MCF 10A (cell line): ENCODE measurements around the gene MAP7. TPM values are rescaled to one million over a fixed set of nuclear protein-coding genes. Genes with fewer than 3 reads are reported as not detected.
"Not testable (repeated sequence)": the region's sequence is repeated elsewhere in the genome, so short reads cannot be mapped to it uniquely, and the experiment has no call there.

Experiments
- BruUV-seq: library from RNA; stranded (reverse); fragments of 400-500 nt; replicated peaks from 2 replicates; lab custom pipeline; 2021; lab: Mats Ljungman, UMichigan
- CTCF ChIA-PET: fragments of 300-600 bp; sonication (Branson Sonifier 250); formaldehyde crosslinking; extraction: SDS; loops from one replicate; lab custom pipeline; 2021; ENCODE audit warnings: antibody characterized with exemption, inconsistent platforms; lab: Yijun Ruan, JAX
- POLR2A ChIA-PET: fragments of 300-600, 350-650 bp; sonication (Branson Sonifier 250); formaldehyde crosslinking; extraction: SDS; loops from one replicate; lab custom pipeline; 2020; ENCODE audit warnings: antibody characterized with exemption, inconsistent platforms; lab: Yijun Ruan, JAX
- DNase-seq: peaks from one replicate; pipeline ENCODE4 v3.0.0-alpha.2; 2018; ENCODE audit not compliant: unreplicated experiment
- H3K27ac Mint-ChIP-seq: one replicate; pipeline ENCODE4 v1.8.0; 2022; ENCODE audit warnings: mild to moderate bottlenecking, low read depth, mixed read lengths; ENCODE audit not compliant: unreplicated experiment
- H3K27me3 Mint-ChIP-seq: one replicate; pipeline ENCODE4 v1.8.0; 2022; ENCODE audit warnings: mixed read lengths; ENCODE audit not compliant: insufficient read depth, unreplicated experiment
- H3K36me3 Mint-ChIP-seq: one replicate; pipeline ENCODE4 v1.8.0; 2022; ENCODE audit warnings: mild to moderate bottlenecking, moderate library complexity, mixed read lengths; ENCODE audit not compliant: insufficient read depth, unreplicated experiment
- H3K4me1 Mint-ChIP-seq: one replicate; pipeline ENCODE4 v1.8.0; 2022; ENCODE audit warnings: mixed read lengths; ENCODE audit not compliant: insufficient read depth, unreplicated experiment
- H3K4me3 Mint-ChIP-seq: one replicate; pipeline ENCODE4 v1.8.0; 2022; ENCODE audit warnings: mild to moderate bottlenecking, moderate library complexity, mixed read lengths; ENCODE audit not compliant: unreplicated experiment
- H3K9me3 Mint-ChIP-seq: one replicate; pipeline ENCODE4 v1.8.0; 2022; ENCODE audit warnings: mixed read lengths; ENCODE audit not compliant: unreplicated experiment
- CTCF ChIP-seq: fragments of 200-600 bp; IDR thresholded peaks from one replicate; pipeline ENCODE4 v1.8.0; 2022; ENCODE audit warnings: antibody characterized with exemption, mild to moderate bottlenecking; ENCODE audit not compliant: unreplicated experiment
- intact Hi-C: fragments of 100-400 bp; cut with micrococcal nuclease; formaldehyde crosslinking; loops from 2 replicates; pipeline ENCODE4 v1.14.1; 2022
- total RNA-seq: library from RNA; stranded (reverse); gene quantifications from 2 replicates; pipeline ENCODE4 v1.2.3, GENCODE V29; 2022

MAP7 gene
- total RNA-seq, 1 experiment from 2014 or later: 17.2 TPM

- no peak for DNase-seq
- Mint-ChIP-seq H3K27me3 (no peaks in the 10 kb centered on the region), H3K27ac (no peak overlapping the region), H3K4me1 (no peaks in the 10 kb centered on the region), H3K36me3 (no peaks in the 10 kb centered on the region), H3K4me3 (no peak overlapping the region), H3K9me3 (peaks cover 11% of the 10 kb centered on the region)
- intact Hi-C loops: no loop called here
- TF ChIP-seq CTCF: no peak
- no TSS peak for BruUV-seq
- ChIA-PET POLR2A (no interaction called here), CTCF (no interaction called here)
Measured at GRCh38 chr6:136483906-136484305, 66.3 kb downstream of the MAP7 start.

GRCh38 chr6:136483005-136483404 is 67.2 kb downstream of the MAP7 start:
- BruUV-seq, POLR2A ChIA-PET, CTCF ChIA-PET, DNase-seq, intact Hi-C loops, H3K27ac Mint-ChIP-seq, H3K36me3 Mint-ChIP-seq, H3K27me3 Mint-ChIP-seq, H3K4me1 Mint-ChIP-seq, H3K4me3 Mint-ChIP-seq: not testable (repeated sequence)
- peaks cover 18% of the 10 kb centered on the region for H3K9me3 Mint-ChIP-seq

- no peak overlapping the region for H3K4me3 Mint-ChIP-seq
- no peaks in the 10 kb centered on the region for H3K36me3 Mint-ChIP-seq
- DNase-seq: no peak
- ChIA-PET POLR2A (interaction anchor here (0.5 kb wide), 1 partner anchor 10 kb away, joined by 4 read pairs; no protein-coding TSS in a partner anchor), CTCF (interaction anchor here (0.6 kb wide), 1 partner anchor 69 kb away, joined by 3 read pairs; no protein-coding TSS in a partner anchor)
- intact Hi-C loops: no loop called here
- TF ChIP-seq CTCF: no peak
- peaks cover 18% of the 10 kb centered on the region for H3K9me3 Mint-ChIP-seq
- no peak overlapping the region for H3K27ac Mint-ChIP-seq
- no TSS peak for BruUV-seq
- H3K4me1 Mint-ChIP-seq: no peaks in the 10 kb centered on the region
- H3K27me3 Mint-ChIP-seq: no peaks in the 10 kb centered on the region
Measured at GRCh38 chr6:136477548-136477947, 72.7 kb downstream of the MAP7 start.

GRCh38 chr6:136475686-136476085 is 74.5 kb downstream of the MAP7 start:
- BruUV-seq: no TSS peak
- intact Hi-C loops: no loop called here
- H3K27me3 Mint-ChIP-seq: no peaks in the 10 kb centered on the region
- no peaks in the 10 kb centered on the region for H3K4me1 Mint-ChIP-seq
- H3K9me3 Mint-ChIP-seq: peaks cover 18% of the 10 kb centered on the region
- ChIA-PET CTCF (interaction anchor here (0.6 kb wide), 1 partner anchor 159 kb away, joined by 3 read pairs; no protein-coding TSS in a partner anchor), POLR2A (no interaction called here)
- TF ChIP-seq CTCF: no peak
- no peak overlapping the region for H3K27ac Mint-ChIP-seq
- H3K4me3 Mint-ChIP-seq: no peak overlapping the region
- H3K36me3 Mint-ChIP-seq: no peaks in the 10 kb centered on the region
- DNase-seq: no peak
